GM21737 (cell line): ENCODE results near the gene NKX2-2.

ENCODE experiments used
- ATAC-seq: cut with Tn5 transposase; IDR thresholded peaks from one replicate; pipeline ENCODE4 v1.9.1; 2021; ENCODE audit warnings: mild to moderate bottlenecking, moderate library complexity; ENCODE audit not compliant: unreplicated experiment

Gene NKX2-2

DNA sequence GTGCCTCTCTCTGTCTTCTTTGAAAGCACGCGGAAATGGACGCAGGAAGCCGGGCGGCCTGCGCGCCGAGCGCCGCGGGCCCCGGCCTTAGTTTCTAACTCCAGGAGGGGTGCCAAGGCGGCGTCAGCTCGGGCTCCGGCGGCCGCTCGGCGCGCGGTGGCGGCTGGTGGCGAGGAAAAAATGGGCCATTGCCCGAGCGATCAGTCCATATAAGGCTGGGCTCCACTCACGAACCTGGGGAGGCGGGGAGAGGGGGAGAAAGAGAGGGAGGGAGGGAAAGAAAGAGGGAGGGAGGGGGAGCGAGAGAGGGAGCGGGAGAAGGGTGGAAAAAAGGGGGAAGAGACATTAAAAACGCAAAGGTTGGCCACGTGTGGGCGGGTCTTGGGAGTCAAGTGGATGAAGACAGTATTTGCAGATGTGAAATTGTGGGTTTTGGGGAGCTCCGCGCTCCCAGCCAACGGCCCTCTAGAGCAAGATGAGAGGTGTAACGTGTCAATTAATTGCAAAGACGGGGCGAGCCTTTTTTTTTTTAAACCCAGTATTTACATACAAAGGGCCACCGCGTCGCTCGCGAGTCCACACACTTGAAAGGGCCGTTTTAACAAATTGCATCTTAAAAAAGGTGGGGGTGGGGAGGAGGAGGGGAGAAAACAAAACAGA is at the start of gene NKX2-2:
TSS of gene NKX2-2 (minus strand) at position 184 of the 660 bp plus-strand sequence. CDS start 395 bp downstream, outside the sequence.
- ATAC-seq = no peak

DNA sequence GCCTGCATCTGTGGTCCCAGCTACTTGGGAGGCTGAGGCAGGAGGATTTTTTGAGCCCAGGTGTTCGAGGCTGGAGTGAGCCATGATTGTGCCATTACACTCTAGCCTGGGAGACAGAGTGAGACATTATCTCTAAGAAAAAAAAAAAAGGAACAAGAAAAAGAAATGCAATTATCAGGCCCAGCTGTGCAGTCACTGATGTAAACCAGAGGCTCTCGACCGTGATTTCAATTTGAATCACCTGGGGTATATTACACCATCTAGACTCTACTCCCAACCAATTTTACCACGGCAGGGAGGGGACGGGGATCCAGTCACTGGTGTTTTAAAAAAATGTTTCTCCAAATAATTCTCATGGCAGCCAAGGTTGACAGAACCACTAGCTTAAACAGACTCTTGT is 48.8 kb upstream of the NKX2-2 start:
- no peak for ATAC-seq

DNA sequence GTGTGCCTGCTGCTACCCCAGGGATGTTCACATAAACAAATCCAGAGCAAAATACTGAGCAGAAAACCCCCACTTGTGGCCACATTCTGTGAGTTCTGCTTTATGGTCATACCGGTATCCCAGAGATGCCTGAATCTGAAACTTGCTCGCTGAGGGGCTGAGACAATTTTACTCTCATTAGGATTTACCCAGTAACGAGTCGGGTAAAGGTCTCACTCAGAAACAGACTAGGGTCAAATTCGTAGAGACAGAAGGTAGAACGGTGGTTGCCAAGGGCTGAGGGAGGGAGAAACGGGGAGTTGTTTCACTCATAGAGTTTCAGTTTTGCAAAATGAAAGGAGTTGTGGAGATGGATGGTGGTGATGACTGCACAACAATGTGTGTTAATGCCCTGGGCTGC is 45.4 kb upstream of the NKX2-2 start:
- no peak for ATAC-seq

DNA sequence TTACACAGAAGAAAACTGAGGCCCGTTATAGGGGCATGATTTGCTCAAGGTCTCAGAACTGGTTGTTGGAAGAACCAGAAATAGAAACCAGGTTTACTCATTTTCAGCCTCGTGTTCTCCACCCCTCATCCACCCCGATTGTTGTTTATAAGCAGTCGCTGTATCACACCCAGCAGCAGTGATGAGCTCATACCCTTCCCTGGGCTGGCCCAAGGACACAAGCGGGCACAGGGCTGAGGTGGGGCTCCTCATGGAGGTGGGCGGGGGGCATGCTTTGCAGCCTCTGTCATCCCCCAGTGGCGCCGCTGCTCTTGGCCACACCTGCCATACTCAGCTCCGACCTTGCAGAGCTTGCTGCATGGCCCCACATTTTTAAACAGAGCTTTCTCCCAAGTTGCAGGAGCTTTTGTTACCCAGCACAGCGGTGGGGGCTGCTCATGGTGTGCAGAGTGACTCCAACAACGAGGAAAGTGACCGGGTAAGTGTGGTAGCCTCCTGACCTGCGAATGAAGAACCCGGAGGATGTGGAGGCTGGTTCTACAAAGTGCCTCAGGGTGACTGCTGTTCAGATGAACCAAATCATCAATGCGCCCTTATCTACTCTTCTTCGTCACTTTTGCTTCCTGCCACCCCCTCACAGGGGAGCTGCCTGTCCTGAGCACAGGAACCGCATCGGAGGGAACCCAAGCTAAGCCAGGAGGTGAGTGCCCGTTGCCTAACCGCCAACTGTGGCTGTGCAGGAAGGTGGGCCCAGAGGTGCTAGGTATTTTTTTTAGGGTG is 43.6 kb upstream of the NKX2-2 start:
- no peak for ATAC-seq

- ATAC-seq = no peak
Measured at GRCh38 chr20:21556398-21556797, 42.5 kb upstream of the NKX2-2 start.

GRCh38 chr20:21555470-21556120 is 41.7 kb upstream of the NKX2-2 start:
- no peak for ATAC-seq

DNA sequence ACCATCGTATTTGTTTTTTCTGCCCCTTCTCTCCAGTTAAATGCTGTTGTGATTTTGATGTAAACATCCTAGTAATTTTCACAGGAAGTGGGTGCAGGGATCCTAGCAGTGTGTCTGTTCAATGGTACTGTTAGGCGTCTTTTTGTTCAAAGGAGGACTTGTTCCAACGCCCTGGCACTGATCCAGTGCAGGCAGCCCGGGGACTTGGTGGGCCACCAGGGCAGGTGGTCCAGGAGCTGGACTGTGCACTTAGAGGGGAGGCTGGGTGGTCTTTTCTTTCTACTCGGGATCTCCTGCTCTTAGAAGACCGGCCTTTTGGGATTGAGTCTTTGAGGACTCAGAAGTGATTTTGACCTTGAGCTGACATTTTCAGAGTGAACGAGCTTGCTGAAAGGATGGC is 41.1 kb upstream of the NKX2-2 start:
- ATAC-seq = no peak

DNA sequence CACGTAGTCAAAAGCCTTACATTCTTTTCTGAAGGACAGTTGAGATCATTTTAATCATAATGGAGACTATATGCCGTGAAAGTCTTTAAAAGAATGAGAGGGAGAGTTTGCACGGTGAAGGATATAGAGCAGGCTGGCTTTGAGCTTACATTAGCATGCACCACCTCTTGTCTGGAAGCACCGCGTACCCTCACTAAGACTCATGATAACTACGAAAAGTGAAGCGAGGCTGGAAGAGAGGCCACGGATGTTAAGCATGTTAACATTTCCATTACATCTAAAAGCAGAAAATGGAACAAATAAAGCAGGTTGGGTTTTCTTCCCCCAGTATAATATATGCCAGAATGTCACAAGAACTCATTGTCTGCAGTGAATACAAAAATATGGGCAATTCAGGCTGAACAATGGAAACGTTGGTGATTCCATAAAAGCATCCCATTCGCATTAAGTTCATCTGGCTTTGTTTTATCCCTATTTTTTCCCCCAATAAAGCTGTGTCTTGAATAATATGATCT is 40.6 kb upstream of the NKX2-2 start:
- ATAC-seq = no peak

GRCh38 chr20:21550587-21550986 is 36.7 kb upstream of the NKX2-2 start:
- no peak for ATAC-seq

DNA sequence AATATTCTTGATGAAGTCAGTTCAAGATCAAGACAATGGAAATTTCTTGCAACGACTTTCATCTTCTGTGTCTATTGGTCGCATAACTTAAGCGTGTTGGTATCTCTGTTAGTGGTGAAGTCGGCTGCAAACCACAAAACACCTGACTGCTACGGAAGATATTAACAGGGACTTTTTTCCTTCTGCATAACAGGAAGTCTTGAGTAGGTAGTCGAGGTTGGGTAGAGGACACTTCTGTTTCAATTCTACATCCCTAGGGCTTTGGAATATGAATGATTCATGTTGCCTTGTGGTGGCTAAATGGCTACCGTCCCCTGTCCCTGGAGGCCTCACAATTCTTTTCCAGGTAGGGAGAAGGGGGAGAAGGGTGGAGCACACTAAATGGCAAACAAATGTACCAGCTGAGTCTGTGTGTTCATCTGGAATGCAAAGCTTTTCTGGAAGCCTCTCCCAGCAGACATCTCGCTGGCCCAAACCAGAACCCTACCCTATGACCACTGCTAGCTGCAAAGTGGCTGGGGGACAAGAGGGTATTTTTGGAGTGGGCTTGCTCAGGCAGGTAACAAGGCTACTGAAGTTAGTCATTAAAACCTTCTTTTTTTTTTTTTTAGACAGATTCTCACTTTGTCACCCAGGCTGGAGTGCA is 34.6 kb upstream of the NKX2-2 start:
- no peak for ATAC-seq

- ATAC-seq = no peak
Measured at GRCh38 chr20:21546355-21546754, 32.5 kb upstream of the NKX2-2 start.

DNA sequence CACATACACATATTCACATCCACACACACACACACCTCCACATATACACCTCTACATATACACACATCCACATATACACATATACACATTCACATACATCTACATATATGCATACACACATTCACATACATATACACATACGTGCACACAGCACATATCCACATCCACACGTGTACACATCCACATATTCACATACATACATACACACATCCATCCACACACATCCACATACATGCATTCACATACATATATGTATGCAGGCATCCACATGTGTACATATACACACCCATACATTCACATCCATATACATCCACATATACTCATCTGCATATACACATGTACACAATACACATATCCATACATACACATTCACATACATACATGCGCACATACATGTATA is 25.6 kb upstream of the NKX2-2 start:
- ATAC-seq = no peak

DNA sequence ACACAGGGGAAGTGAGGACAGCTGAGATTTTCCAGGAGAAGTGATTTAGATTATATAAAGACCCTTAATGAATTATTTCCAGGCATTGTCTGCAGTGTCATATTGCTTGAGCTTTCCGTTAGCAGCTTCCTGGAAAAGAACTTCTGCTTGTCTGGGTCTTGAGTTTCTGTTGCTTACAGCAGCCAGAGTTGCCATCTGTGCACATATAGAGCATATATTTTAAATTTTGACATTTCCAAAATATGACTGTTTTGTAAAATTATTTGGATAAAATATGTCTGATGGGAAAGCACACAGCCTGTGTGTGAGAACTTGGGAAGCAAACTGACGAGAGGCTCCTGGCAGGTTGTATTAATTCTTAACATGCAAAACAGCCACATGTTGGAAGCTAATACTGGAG is 21.0 kb upstream of the NKX2-2 start:
- no peak for ATAC-seq

GRCh38 chr20:21534453-21534852 is 20.6 kb upstream of the NKX2-2 start:
- ATAC-seq = no peak

- no peak for ATAC-seq
Measured at GRCh38 chr20:21529863-21530262, 16.0 kb upstream of the NKX2-2 start.

- no peak for ATAC-seq
Measured at GRCh38 chr20:21528870-21529269, 15.0 kb upstream of the NKX2-2 start.

- no peak for ATAC-seq
Measured at GRCh38 chr20:21527908-21528307, 14.0 kb upstream of the NKX2-2 start.

DNA sequence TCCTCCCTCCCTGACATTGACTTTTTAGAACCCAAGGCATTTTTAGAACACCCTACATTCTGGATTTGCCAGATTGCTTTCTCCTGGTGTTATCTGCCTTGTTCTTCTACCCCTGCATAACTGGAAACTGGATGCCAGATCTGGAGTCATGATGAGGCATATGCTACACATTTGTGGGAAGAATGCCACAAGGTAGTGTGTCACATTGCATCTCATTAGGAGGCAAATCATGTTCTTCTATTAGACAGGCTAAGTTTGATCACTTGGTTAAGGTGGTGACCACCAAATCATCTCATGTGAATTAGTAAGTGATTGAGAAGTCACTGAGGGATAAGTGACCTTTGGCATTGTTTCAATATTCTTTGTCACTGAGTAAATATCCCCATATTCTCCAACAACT is 12.9 kb upstream of the NKX2-2 start:
- no peak for ATAC-seq

DNA sequence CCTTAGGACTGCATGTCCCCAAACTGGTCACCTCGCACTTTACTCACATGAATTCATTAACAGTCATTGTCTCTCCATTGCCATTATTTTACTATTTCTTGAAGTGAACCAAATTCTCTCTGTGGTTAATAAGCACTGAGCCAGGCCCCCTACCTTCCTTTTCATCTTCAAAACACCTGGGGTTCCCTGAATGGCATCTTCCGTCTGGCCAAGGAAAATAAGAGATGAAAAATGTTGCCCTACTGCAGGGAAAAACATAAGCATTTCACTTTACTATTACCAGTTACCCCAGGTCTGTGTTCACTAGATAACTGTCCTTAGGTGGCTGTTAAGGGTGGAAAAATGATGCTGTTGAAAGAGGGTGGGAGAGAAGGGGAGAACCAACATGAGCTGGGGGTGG is 10.0 kb upstream of the NKX2-2 start:
- no peak for ATAC-seq

DNA sequence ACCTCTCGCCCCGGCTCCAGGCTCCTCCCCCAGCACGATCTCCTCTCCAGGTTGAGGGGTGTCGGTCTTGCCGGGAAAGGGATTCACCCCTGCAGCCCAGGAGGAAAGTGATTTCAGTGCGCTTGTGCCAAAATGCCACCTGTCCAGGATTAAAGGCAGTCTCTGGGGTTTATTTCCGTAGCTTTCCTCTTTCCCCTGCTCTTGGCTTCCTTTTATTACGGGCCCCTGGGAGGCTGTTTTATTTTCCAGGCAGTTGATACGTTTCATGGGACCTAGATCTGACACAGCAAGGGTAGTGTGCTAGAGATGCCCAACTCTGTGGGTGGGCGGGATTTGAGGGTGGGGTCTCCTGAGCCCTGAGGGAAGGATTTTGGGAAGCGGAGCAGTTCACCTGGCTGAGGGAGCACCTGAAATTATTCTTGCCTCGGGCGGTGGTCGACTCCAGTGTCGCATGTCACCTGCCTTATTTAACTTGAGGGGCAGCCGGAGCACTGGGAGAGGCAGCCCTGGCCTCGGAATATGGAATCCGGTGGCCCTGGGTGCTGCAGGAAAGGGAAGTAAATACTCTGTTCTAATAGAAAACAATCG is 9.5 kb upstream of the NKX2-2 start:
- ATAC-seq = no peak
